PC-9 (cell line): ENCODE data around the gene TPD52L1.

ENCODE experiments used
- EZH2 ChIP-seq: fragments of 200-600 bp; sonication (generic); IDR thresholded peaks from 2 replicates; pipeline ENCODE4 v1.8.0; 2017; ENCODE audit warnings: antibody characterized with exemption, low read depth
- TF ChIP-seq, protein P1 (sequence below): fragments of 200-600 bp; sonication (generic); conservative IDR thresholded peaks from 2 replicates; pipeline ENCODE4 v1.6.1; 2017; ENCODE audit warnings: mixed run types, antibody characterized with exemption, mild to moderate bottlenecking, moderate library complexity

DNA sequence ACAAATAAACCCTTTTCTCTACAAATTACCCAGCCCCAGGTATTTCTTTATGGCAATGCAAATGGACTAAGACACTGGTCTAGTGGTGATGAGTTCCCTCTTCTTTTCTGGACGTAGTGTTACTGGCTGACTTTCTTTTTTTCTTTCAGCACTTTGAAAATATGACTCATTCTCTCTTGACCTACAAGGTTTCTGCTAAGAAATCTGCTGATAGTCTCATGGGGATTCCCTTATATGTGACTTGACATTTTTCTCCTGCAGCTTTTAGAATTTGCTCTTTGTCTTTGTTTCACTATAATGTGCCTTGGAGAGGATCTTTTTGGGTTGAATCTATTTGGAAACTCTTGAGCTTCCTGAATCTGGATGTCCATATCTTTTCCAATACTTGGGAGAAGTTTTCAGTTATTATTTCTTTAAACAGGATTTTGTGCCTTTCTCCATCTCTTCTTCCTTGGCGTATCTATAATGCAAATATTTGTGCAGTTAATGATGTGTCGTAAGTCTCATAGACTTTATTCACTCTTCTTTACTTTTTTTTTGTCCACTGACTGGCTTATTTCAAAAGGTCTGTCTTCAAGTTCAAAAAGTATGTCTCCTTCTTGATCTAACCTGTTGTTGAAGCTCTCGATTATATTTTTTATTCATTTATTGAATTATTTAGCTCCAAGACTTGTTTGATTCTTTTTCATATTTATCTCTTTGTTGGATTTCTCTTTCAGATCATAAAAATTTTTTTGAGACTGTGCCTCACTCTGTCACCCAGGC lies 42.2 kb upstream of the TPD52L1 start:
- TF ChIP-seq, protein P1, sequence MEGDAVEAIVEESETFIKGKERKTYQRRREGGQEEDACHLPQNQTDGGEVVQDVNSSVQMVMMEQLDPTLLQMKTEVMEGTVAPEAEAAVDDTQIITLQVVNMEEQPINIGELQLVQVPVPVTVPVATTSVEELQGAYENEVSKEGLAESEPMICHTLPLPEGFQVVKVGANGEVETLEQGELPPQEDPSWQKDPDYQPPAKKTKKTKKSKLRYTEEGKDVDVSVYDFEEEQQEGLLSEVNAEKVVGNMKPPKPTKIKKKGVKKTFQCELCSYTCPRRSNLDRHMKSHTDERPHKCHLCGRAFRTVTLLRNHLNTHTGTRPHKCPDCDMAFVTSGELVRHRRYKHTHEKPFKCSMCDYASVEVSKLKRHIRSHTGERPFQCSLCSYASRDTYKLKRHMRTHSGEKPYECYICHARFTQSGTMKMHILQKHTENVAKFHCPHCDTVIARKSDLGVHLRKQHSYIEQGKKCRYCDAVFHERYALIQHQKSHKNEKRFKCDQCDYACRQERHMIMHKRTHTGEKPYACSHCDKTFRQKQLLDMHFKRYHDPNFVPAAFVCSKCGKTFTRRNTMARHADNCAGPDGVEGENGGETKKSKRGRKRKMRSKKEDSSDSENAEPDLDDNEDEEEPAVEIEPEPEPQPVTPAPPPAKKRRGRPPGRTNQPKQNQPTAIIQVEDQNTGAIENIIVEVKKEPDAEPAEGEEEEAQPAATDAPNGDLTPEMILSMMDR, result no peak
- no peak for TF ChIP-seq EZH2
